TTC549 (cell line): ENCODE measurements around the gene RMND5A.

Source experiments
- FAIRE-seq: peaks from 2 replicates; lab custom pipeline; 2012; peaks lifted over from hg19 to GRCh38; lab: Jason Lieb, UNC

The RMND5A gene

DNA sequence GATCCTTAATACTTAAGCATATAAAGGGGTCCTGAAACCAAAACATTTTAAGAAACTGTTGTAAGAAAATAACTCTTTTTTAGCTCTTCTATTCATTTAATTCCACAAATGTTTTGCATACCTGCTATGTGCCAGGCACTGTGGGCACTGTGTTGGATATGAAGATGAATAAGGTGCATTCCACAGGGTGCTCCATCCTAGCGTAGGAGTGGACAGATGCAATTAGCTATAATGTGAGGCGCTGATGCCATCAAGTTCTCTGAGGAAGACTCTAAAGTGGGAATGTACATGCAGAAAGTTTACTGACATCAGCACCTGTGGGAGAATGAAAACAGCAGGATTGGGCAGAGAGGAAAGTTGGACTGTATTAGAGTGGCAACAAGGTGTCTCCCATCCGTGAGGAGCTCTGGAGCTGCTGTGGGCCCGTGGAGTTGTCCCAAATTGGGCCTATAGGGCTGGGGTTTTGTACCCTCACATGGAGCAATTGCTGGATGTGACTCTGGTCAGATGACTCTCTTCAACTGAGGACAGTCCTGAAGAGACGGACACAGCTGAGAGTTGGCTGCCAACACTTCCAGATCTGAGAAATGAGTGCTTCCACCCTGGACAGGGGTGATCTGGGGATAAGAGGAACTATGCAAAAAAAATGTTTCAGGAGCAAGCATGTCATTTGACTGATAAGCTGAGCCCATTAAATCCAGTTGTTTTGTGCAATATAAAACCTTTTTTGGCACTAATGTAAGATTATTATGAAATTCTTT lies 48.3 kb downstream of the RMND5A start:
- FAIRE-seq = no peak

DNA sequence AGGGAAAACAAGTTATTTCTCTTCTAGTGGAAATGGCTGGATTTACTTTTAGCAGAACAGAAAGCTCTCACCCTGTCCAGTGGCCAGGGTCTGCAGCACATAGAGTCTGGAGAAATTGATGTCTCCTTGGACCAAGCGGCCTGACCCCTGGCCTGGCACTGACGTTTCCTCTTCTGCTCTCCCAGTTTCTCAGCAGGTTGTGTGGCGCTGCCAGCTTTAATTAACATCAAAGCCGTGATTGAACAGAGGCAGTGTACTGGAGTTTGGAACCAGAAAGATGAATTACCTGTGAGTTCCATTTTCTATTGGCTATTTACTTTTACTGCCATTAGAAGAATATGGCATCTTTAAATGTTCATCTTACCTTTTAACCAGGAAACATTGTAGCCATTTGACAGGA lies 49.7 kb downstream of the RMND5A start:
- no peak for FAIRE-seq

DNA sequence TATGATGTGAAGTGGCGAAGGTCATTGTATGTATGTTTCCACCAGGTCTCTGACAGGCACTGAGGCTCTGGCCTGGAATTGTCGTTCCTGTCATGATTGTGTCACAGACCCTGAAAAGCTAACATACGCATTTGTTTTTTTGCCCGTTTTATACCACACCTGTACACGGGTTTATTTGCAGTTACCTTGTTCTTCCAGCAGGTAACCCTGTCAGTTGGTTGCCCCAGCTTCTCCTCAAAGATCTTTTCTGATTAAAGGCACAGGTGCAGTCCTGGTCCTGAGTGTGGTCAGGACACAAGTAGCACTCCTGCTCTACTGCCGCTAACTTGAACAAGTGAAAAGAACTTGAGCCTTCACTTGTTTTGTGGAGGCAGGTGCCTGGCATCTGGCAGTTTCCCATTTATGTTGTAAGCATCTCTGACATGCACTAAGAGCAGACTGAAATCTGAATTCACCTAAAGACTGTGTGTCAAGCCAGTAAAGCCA lies 50.8 kb downstream of the RMND5A start:
- FAIRE-seq = no peak

DNA sequence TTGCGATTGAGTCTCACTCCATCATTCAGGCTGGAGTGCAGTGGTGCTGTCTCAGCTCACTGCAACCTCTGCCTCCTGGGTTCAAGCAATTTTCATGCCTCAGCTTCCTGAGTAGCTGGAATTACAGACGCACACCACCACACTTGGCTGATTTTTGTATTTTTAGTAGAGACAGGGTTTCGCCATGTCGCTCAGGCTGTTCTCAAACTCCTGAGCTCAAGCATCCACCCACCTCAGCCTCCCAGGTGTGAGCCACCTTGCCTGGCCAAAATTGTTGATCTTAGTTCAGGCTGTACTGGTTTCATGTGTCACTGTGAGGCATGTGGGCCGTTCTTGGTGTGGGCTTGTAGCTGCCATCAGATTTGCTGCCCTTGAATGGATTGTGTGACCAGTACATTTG lies 52.5 kb downstream of the RMND5A start:
- no peak for FAIRE-seq

DNA sequence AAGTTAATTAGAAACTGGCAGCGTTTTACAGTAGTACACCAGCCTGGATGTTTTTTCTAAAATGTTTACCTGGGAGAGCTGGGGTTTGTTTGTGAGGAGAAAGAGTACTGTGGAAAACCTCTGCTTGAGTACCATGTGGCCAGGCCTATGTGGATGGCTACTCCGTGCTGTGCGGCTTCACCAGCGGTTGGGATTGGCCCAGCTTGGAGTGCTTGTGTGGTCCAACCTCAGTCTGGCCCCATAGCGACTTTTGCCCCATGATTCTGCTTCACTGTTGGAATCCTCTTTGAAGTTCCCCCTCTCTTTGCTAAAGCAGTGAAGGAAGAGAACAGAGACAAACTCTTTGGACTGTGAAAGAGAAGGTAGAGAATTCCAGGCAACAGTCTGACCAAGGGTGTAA lies 54.8 kb downstream of the RMND5A start:
- no peak for FAIRE-seq

DNA sequence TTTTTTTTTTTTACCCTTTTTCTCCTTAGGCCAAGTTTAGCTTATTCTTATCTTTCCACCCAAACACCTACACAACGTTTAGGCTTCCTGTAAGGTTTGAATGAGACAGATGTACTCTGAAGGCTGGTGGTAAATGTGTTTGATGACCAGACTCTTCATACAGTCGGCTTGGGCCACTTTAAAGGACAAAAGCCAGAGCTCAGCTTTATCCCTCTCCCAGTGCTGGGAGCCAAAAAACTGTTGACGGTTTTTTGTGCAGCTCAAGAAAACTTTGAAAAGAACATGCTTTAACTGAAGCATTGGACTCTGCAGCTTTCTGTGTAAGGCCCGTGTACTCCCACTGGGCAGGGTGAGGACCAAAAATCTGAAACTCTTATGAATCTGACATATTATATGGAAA lies 55.2 kb downstream of the RMND5A start:
- no peak for FAIRE-seq

DNA sequence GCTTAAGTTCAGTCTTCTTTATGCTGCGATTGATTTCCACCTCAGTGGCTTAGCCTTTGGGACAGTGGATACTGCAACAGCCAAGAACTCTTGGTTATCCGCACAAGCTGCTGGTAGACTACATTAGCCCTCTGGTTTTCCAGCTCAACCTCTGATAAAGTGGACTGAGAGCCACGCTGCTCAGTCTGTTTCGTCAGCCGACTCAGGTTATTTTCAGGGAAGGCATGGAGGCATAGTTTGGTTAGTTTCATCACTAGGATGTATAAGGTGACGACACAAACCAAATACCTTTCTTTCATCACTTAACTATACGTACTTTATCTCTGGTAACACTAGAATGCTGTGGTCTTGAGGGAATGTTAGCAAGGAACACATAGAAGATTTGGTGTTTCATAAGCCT lies 56.4 kb downstream of the RMND5A start:
- no peak for FAIRE-seq

DNA sequence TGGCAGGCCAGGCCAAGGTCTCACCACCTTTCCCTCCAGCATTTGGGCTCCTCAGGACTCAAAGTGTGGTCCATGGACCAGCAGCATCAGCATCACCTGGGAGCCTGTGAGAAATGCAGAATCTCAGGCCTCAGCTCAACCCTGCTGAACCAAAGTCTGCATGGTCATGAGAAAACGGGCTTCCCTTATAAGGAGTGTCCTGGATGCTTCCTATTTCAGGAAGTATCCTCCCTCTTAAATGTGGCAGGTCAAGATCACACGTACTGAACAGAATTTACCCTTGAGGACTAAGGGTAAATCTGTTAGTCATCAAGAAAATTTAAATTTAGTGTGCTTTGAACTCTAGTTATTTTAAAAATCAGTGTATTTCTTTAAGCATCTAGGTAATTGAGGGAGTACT lies 58.9 kb downstream of the RMND5A start:
- no peak for FAIRE-seq

DNA sequence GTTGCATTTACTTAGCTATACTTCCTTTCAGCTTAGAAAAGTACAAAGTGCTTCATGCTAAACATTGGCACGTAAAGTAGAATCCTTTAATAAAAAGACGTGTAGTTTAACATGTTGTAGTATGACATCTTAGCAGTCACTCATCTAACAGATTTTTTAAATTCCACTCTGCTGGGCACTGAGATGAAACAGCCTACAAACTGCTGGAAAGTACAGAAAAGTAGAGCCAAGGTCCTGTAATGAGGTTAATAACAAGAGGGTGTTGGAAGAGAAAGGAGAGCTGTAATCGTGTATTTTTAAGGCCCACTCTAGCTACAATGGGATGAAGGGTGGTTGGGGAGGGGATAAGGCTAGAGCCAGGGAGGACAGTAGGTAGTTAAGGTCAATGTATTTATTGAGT lies 59.9 kb downstream of the RMND5A start:
- FAIRE-seq = no peak

DNA sequence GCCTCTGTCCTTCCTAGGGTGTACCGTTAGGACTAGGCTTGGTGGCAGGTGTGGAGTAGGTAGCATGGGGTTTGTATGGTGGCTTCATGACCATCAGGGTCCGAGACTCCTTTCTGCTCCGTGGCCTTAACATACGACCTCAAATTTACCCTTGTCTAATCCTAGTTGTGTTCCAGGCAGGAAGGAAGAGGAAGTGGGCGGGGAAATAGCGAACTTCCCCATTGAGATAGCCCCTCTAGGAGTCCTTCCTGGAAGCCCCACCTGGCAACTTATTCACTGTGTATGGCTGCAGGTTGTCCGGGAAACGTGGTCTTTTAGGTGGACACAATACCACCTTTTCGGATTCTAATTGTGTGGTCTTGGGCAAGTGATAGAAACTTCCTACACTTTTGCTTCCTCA lies 61.3 kb downstream of the RMND5A start:
- FAIRE-seq = no peak

DNA sequence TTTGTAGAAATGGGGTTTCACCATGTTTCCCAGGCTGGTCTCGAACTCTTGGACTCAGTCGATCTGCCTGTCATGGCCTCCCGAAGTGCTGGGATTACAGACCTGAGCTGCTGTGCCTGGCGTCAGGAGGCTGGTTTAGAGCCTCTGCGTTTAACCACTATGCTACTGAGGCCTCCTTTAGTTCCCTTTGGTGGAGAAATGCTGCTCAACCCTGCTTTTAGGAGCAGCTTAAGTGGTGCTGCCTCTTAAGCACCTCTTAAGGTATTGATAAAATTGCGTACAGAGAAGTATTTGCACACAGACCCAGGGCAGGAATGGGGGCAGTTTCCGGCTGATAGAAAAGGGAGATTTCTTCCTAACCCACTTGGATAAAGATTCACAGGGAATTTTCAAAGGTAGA lies 62.7 kb downstream of the RMND5A start:
- no peak for FAIRE-seq

DNA sequence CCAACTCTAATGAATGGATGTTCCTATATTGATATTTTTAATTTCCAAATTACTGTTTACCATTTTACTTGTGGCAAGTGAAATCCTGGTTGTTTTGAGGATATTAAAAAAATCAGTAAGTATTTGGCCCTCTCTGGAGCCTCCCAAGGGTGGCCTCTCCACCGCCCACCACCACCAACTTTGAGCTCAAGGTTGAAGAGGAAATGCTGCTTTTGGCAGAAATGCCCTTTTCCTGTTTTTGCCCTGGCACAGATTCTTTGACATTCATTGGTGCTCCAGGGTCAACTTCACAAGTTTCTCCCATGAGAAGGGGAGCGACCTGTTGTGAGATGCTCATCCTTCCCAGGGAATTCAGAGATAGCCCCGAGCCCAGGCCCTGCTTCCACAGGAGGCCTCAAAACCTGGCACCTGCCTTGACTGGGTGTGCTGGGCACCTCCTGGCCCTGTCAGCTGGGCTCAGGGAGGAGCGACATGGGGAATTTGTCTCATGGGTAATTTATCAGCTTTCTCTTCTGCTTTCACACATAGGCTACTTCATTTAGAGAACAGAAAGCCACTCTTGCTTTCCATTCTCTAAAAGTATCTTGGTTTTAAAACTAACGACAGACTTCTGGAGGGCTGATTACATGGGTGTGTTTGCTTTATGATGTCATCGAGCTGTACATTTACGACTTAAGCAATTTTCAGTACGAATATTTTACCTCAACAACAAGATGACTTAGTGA lies 63.7 kb downstream of the RMND5A start:
- FAIRE-seq = no peak

DNA sequence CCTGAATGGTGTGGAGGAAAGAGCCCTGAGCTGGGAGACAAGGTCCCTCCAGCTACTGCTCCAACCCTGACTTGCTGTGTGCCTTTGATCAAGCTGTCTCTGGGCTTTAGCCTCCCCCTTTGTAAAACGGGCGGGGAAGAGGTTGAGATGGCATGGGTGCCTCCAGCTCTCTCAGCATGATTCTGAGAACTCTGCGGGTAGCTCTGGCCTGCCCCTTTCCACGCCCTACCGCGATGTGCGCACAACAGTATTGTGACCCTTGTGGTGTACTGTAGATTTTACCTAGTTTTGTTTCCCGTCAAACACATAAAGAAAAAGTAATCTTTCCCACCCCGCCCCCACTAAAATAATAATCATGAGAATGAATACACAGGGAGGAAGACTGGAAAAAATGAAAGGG lies 65.4 kb downstream of the RMND5A start:
- FAIRE-seq = no peak

DNA sequence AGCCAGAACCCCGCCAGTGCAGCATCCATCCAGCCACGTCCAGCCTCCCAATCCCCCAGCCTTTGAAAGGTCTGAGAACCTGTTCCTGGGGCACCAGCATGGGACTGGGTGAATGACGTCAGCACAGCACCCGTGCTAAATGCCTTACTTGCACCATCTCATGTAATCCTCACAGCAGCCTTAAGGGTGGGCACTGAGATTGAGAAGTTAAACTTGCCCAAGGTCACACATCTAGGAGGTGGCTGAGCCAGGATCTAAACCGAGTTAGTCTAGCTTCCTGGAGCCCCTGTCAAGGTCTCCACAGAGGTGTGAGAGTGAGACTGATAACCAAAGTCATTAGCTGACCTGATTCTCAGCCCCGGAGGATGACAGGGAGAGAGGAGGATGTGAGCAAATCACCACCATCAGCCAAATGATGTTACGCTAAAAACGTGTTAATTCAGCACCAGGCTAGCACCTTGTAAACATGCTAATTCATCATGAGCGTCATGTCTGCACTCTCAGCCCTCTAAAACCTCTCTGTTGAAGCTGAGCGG lies 66.0 kb downstream of the RMND5A start:
- FAIRE-seq = no peak

DNA sequence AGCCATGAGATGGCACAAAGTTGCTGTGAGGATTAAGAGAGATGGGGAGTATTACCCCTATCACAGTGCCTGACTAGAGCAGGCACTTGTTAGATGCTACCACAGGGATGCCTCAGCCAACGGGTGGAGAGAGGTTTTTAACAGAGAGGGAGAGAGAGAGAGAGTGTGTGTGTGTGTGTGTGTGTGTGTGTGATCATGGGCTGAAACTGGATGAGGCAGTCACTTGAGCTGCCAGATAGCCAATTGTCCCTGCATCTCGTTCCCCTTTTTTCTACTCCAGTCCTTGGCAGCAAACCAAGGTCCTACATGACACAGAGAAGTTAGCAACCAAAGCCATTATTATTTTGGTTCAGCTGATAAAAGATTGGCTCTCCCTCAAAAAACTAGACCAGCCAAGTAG lies 67.6 kb downstream of the RMND5A start:
- FAIRE-seq = no peak

DNA sequence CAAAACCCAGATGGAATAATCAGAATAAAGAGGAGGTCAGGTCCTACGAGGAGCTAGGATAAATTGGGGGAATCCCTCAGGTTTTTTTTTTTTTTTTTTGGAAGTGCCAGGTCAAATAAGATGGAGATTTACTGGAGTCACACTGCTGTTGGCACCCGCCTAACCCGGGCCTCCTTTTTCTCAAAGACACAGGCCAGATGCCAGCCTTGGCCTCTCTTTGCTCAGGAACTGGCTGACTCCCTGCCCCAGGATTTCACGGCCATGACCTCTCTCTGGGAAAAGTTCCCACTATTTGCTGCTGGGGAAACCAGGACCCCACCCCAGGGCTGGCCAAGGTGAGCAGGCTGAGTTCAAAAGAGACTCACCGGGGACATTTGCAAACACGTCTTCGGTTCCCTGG lies 68.1 kb downstream of the RMND5A start:
- FAIRE-seq = no peak

DNA sequence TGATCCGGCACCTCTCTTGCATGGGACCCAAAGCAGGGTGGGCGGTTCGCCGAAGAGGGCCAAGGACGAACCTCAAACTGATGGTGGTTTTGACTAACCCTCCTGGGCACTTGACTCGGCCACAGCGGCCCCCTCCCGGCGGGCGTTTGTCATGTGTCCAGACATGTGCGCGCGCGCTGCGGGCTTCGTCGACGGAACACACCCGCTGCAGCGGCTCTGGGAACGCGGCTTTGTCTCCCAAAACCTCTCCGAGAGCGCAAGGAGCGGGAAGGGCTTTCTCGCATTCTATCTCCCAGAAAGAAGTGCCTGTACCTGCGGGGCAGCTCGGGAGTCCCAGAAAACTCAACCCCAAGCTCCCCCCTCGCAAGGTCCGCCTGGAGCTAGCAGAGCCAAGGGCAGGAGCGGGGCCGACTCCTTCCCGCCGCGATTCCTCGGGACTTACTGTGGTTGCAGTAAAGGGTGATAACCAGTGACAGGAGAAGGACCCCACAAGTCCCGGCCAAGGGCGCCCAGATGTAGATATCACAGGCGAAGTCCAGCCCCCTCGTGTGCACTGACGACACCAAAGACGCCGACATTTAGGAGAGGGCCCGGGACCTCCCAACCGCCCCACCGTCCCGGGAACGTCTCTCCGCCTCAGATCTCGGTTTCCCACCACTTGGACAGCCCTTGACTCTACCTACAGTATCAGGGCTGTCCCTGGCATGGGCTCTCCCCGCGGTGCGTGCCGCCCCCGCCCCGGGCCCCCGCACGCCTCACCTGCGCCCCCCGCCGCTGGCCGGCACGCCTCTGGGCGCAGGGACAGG lies 69.0 kb downstream of the RMND5A start:
- FAIRE-seq = no peak

DNA sequence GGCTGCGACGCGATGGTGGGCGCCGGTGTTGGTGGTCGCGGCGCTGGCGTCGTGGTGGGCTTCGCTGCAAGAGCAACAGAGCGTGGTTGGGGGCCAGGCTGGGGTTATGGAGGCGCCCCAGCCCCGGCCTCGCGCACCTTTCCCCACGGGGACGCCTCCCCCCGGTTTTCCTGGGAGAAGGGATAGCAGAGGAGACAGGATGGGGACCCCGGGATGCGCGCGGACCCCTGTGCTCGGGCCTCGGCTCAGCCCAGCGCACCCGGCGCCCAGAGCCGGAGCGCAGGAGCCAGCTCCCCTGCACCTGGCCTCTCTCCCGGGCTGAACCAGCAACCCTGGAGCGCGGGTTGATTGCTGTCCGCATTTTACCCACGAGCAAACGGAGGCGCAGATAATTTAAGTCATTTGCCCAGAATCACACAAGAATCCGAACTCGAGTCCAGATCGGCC lies 69.6 kb downstream of the RMND5A start:
- FAIRE-seq = no peak

DNA sequence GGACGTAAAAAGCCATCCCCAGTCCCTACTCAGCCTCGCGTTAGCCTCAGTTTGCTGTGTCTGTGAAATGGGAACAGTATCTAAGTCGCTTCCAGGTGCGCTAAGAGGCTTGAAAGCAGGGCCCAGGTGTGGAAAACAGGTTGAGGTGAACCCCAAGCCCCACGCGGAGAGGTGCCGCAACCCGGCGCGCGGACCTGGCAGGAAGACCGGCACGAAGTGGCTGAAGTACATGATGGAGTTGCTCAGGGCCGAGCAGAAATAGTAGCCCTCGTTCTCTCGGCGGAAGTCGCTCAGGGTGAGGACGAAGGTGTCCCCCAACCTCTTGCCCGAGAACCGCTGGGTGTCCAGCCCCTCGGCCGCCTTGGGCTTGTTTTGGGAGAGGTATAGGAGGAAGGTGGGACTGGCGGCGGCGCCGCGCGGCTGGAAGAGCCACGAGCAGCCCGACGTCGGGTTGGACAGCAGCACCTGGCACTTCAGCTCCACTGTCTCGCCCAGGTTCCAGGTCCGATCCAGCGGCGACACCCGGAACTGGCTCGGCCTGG lies 70.1 kb downstream of the RMND5A start:
- no peak for FAIRE-seq

DNA sequence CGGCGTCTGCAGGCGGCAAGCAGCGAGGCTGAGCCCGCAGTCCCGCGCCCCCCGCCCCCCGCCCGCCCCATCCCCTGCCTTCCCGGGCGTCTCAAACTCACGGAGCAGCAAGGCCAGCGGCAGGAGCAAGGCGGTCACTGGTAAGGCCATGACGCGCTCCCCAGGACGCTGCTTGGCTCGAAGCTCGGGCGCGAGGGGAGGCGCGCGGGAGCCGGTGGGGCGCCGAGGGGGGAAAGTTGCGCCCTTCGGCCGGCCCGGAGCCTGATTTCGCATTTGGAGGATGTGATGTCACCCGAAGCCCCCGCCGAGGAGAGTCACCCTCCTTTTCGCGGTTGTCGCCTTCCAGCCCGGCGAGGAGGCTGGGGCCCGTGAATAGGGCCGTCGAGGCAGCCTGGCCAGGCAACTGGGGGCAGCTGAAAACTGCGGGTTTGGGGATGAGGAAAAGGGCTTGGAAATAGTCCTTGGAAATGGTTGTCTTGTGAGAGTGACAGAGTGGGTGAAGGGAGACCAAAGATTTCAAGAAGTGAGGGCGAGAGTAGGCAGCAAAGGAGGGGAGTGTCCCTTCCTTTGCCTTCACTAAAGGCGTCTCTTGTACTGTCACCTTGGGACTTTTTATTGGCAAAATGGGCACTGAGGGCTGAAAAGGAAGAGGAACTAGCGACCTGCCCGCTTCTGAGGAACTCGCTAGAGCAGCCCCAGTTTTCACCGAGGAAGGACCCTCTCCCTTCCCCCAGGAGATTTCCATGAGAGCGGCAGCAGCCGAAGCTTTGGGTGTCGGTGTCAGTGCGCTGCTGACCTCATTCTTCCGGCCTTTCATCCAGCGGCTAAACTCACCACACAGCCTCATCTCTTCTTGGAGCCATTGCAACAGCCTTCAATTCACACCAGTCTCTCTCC lies 70.8 kb downstream of the RMND5A start, which contains the start of gene CD8A:
TSS of gene CD8A (minus strand) at position 238 of the 897 bp plus-strand sequence. CDS start at position 150, 88 bp downstream.
- FAIRE-seq = no peak

DNA sequence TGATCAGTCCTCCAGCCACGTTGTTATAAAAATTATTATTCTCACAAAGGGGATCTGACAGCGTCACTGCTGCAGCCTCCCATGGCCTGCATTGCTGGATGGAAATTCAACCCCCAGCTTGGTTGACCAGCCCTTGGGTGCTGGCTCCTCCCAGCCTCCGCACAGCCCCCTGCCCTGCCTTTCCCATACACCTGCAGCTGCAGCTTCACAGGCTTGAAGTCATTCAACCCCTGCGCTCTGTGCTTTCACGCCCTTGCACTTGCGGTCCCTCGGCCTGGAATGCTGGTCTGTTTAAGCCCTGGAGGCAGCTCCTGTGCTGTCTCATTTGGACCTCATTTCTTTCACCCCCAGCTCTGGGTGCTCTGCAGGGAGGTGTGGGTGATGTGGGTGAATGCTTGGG lies 71.5 kb downstream of the RMND5A start:
- FAIRE-seq = no peak
